GM12865 (cell line): ENCODE results near the gene CRYAB.

Experiments used
- DNase-seq: peaks from one replicate; pipeline ENCODE4 v3.0.0; 2010; ENCODE audit warnings: low read depth
- H3K4me3 ChIP-seq: 2 replicates; pipeline ENCODE4 v1.5.1; 2011; ENCODE audit warnings: mild to moderate bottlenecking, low read depth, low read length, control low read depth
- TF ChIP-seq, protein P1 (sequence below): IDR thresholded peaks from 2 replicates; pipeline ENCODE4 v1.5.1; 2011; ENCODE audit warnings: low read length, control low read depth, low read depth, inconsistent platforms; ENCODE audit not compliant: insufficient read depth; ENCODE audit errors: missing control alignments

Gene CRYAB

DNA sequence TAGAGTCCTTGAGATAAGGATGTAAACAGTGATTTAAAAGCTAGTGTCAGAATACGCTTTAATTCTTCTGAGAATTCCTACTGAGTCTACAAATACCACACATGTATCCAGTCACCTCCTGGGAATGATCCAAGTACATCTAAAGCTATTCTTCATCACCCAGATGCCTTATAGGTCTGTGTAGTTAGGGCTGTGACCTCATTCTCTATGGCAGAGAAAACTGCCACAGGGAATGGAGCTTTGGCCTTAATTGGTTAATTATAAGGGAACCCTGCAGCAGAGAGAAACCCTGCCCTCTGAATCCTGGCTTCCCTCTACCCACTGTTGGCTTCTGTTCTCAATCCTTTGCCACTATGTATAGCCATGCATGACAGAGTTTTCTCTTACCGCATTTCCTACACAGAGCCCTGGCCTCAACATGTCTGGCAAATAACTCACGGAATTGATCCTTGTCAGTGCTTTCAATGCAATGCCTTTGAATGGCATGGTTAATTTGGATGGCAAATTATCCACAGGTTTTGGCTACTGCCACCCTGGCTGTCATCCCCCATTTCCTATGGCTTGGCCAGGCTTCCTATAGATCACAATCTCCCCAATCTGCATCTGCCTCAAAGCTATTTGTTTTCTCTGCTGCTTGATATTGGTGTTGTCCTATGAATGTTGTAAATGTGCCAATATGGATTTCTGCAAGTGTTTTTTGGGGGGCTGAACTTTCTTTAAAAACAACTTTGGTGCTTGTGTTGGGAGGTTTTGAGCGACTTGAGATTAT, 28.4 kb upstream of the CRYAB start:
- DNase-seq = no peak

DNA sequence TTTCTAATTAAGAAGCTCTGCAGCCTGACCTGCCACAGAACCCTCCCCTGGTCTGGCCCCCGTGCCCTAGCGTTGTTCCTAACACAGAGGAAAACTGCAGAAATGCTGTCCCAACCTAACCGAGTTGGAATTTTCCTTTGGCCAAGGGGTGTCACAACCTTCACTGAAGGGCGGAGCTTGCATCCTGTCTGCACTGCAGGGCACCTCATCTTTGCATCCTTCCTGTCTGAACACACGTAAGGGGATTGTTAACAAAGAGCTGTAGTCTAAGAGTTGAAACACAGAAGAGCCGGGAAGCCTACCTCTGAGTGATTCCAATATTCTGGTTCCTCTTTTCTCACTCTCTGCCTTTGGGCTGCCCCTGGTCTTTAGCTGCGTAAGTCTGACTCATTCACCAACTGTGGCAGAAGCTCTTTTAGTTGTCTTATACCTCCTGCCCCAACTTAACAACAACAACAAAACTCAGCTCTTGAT, 27.2 kb upstream of the CRYAB start:
- DNase-seq = peak; percentile 83
- no peak overlapping the region for H3K4me3 ChIP-seq
- TF ChIP-seq, protein P1, sequence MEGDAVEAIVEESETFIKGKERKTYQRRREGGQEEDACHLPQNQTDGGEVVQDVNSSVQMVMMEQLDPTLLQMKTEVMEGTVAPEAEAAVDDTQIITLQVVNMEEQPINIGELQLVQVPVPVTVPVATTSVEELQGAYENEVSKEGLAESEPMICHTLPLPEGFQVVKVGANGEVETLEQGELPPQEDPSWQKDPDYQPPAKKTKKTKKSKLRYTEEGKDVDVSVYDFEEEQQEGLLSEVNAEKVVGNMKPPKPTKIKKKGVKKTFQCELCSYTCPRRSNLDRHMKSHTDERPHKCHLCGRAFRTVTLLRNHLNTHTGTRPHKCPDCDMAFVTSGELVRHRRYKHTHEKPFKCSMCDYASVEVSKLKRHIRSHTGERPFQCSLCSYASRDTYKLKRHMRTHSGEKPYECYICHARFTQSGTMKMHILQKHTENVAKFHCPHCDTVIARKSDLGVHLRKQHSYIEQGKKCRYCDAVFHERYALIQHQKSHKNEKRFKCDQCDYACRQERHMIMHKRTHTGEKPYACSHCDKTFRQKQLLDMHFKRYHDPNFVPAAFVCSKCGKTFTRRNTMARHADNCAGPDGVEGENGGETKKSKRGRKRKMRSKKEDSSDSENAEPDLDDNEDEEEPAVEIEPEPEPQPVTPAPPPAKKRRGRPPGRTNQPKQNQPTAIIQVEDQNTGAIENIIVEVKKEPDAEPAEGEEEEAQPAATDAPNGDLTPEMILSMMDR = no peak

More for the DNA sequence above, 28.4 kb upstream of the CRYAB start:
- TF ChIP-seq, protein P1 = no peak
- H3K4me3 ChIP-seq = no peak overlapping the region

DNA sequence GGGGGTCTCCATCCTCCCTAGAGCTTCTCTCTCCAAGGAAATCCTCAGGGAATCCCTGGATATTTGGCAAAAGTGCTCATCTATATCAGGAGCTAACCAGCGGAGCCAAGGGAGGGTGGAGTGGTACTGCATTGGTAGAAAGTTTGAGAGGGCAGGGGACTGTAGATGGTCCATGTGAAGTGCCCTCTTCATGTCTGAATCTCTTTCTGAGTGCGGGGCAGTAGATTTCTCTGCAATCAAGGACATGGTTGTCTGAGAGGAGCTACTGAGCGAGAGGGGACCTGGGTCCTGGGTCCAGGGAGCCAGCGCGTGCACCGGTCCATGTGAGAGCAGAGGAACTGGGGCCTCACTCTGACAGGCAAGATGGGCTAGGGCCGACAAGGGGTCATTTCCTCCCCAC, 26.3 kb upstream of the CRYAB start:
- TF ChIP-seq, protein P1 = no peak
- H3K4me3 ChIP-seq = no peak overlapping the region; the same call in 1 of the 2 replicates
- DNase-seq = no peak

DNA sequence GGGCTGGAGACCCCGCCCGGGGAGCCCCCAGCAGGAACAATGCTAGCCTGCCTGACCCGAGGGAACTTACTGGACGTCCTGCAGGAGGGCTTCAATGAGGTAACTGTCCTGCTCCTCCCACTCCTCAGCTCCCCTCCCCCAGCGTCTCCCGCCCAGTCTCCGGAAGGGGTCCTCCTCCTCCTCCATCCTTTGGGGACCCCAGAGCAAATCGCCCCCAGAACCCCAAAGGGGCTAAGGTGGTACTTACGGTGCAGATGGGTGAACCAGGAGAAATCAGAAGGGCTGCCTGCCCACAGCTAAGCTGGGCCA, 25.8 kb upstream of the CRYAB start:
- no peak for DNase-seq
- TF ChIP-seq, protein P1 = no peak
- H3K4me3 ChIP-seq = peak overlapping the region; percentile 65

DNA sequence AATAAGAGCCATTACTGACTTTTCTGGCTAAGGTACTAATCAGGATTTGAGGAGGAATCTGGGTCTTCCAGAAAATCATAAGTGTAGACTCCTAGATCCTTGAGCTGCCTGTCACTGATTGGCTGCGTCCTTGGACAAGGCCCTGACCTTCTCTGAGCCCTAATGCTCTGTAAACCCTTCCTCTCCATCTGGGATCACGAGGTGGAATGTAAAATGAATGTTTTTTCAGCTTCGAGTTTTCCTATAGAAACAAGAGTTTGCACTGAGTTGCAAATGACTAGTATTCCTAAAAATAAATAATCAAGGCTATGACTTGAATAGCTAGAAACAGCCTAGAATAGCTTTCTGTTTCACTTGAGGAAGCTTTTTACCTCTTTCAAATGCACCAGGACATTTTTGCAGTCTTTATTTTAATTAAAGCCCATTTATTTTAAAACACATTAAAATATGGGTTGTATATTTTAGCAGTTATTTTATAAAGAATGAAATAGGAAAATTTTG, 24.5 kb upstream of the CRYAB start:
- TF ChIP-seq, protein P1 = no peak
- peak overlapping the region; percentile 65 for H3K4me3 ChIP-seq
- no peak for DNase-seq

DNA sequence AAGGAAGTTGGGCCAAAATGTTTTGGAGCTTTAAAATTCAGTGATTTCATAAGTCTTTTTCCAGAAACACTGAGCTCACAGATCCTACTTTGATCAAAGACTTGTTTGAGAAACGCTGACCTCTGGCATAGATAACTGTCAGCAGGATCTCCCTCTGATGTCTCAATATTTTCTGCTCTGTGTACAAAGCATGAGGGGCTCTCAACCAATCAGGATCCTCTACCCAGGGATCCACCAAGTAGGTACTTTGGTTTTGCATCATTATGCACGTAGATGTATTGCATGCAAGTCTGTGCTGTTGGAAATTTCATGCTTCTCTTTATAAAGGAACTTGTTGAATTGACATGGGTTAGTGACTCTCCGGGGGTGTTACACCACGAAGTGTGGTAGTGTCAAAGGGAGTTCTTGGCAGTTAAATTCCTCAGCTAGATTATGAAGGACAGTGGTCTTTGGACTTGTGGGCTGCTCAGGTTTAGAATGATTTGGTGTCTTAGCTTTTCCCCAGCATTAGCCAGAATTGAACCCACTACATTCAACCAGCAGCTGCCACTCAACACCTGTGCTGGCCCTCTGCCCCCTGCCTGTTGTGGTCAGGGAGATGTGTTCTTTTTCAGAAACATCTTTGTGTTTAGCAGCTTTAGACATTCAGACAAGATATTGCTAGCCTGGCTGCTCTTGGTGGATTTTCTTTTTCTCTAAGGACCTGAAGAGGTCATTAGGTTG, 23.9 kb upstream of the CRYAB start:
- no peak for DNase-seq
- H3K4me3 ChIP-seq = no peak overlapping the region
- TF ChIP-seq, protein P1 = no peak
